ENCODE results near the gene TTC28.

- TF ChIP-seq POLR2A (IDR thresholded peaks at IDR 0.05; ENCODE audit: low read depth, low read length) (no peak), CTCF (IDR thresholded peaks at IDR 0.05; ENCODE audit: extremely low read depth in 1 of 2, insufficient read depth in 1 of 2, low read depth in 1 of 2, low read length in 2 of 2) (no peak), POLR2AphosphoS5 (IDR thresholded peaks at IDR 0.05; ENCODE audit: insufficient read depth, low read depth, low read length) (no peak)
- TF ChIP-seq, protein P1, sequence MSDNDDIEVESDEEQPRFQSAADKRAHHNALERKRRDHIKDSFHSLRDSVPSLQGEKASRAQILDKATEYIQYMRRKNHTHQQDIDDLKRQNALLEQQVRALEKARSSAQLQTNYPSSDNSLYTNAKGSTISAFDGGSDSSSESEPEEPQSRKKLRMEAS (IDR thresholded peaks at IDR 0.05; ENCODE audit: insufficient read depth, insufficient read length) = no peak
These were observed 42.4 kb downstream of the TTC28 start for GRCh38 chr22:28637225-28637624.

All from endothelial cell of umbilical vein (primary cell).